HL-60/S4 treated with retinoic acid at 250 ng/mL for 4 days and 3 days (cell line): ENCODE results near the gene PLP2.
"Not testable (repeated sequence)": the region's sequence is repeated elsewhere in the genome, so short reads cannot be mapped to it uniquely, and the experiment has no call there.

ENCODE experiments used
- in situ Hi-C: fragments of 300-500 bp; cut with MboI; formaldehyde crosslinking; loops from 2 replicates; pipeline ENCODE4 v1.7.0; 2022; ENCODE audit warnings: low sequenced_read_pairs

Gene PLP2, protein sequence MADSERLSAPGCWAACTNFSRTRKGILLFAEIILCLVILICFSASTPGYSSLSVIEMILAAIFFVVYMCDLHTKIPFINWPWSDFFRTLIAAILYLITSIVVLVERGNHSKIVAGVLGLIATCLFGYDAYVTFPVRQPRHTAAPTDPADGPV

DNA sequence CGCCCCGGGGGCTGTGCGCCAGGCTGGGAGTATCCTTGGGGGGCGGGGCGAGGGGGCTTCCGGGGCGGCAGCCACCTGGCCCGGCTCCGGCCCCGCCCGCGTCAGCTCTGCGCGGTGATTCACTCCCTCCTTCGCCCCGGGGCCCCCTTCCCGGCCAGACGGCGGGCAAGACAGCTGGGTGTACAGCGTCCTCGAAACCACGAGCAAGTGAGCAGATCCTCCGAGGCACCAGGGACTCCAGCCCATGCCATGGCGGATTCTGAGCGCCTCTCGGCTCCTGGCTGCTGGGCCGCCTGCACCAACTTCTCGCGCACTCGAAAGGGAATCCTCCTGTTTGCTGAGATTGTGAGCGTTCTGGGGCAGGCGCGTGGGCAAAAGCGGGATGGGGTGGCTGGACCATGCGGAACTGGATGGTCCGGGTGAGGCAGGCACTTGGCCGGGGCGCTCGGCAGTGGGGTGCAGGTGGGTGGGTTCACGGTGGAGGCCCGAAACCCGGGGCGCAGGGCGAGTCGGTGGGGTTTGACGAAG is at the start of gene PLP2:
Gene PLP2, plus strand, starts transcription at position 147 of the 528 bp plus-strand sequence. Its CDS starts 103 bp downstream, at position 250.
- in situ Hi-C loops: no loop called here

- in situ Hi-C loops: no loop called here
These were observed 49.2 kb upstream of the PLP2 start for GRCh38 chrX:49122499-49122898.

DNA sequence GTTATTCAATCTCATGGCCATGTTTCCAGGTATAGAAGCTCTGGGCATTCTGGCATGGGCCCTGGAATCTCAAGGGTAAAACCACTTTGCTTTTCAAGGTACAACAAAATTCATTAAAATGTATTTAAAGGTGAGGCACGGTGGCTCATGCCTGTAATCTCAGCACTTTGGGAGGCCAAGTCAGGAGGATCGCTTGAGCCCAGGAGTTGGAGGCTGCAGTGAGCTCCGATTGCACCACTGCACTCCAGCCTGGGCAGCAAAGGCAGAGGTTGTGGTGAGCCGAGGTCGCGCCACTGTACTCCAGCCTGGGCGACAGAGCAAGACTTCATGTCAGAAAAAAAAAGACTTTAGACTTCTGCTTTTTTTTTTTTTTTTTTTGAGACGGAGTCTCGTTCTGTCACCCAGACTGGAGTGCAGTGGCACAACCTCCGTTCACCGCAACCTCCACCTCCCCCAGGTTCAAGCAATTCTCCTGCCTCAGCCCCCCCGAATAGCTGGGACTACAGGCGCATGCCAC is 43.9 kb upstream of the PLP2 start:
- in situ Hi-C loops: not testable (repeated sequence)

GRCh38 chrX:49129427-49129826 is 42.3 kb upstream of the PLP2 start:
- in situ Hi-C loops: no loop called here

- in situ Hi-C loops: not testable (repeated sequence)
These were observed 39.4 kb upstream of the PLP2 start for GRCh38 chrX:49132275-49132674.

DNA sequence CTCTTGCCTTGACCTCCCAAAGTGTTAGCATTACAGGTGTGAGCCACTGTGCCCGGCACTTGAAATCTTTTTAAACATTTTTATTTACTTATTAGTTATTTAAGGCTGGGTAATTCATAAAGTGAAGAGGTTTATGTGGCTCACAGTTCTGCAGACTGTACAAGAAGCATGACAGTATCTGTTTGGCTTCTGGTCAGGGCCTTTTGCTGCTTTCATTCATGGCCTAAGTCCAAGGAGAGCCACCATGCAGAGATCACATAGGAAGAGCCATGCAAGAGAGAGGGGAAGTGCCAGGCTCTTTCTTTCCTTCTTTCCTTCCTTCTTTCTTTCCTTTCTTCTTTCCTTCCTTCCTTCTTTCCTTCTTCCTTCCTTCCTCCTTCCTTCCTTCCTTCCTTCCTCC is 37.9 kb upstream of the PLP2 start:
- in situ Hi-C loops: no loop called here

DNA sequence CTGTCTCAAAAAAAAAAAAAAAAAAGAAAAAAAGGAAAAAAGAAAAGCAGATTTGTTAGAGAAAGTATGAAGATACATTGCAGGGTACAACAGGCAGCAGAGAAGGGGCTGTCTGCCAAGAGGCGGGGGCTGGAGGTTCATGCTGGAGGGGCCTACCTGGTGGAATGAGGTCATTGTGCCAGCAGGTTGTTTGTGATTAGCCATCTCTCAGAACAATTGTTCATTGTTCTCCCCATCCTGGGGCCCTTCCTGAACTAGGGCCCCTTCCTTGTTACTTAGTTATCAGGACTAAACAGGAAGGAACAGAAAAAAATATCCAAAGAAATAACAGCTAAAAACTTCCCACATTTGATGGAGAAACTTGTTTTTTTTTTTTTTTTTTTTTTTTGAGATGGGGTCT is 34.2 kb upstream of the PLP2 start:
- in situ Hi-C loops: no loop called here

- in situ Hi-C loops: no loop called here
These were observed 32.0 kb upstream of the PLP2 start for GRCh38 chrX:49139713-49140112.

GRCh38 chrX:49142264-49142663 is 29.4 kb upstream of the PLP2 start:
- in situ Hi-C loops: not testable (repeated sequence)

DNA sequence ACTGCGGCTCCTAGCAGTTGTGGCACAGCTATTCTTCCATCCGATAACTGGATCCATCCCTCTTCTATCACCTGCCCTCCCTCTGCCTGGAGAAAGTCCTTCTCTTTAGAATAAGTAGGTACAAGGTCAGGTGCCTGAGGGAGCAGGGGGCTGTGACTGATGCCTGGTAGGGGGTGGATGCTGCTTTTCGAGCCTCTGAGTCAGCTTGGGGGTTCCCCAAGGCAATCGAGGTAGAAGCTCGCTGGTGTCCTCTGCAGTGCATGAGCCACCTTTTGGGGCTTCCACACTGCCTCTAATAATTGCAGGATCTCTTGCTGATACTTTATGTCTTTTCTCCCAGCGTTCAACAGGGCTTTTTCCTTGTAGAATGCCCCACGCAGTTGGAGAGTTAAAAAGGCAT is 28.5 kb upstream of the PLP2 start:
- in situ Hi-C loops: not testable (repeated sequence)

DNA sequence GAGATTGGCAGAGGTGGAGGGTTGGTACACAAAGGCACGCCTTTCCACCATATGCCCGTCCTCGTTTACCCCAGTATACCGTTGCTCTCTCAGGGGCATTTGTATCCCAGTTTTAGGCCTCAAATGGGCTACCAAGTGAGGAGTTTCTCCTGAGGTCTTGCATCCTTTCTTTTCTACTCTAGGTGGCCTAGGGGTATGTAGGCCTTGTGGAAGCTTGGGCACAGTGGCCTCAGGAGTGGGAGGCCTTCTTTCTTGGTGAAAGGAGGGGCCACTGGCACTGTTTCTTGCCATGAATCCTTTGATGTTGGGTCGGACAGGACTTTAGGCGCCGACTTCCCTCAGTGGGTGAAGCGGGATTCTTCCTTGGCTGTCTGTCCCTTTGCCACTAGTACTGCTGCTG is 24.4 kb upstream of the PLP2 start:
- in situ Hi-C loops: no loop called here

GRCh38 chrX:49147936-49148335 is 23.8 kb upstream of the PLP2 start:
- in situ Hi-C loops: no loop called here

- in situ Hi-C loops: not testable (repeated sequence)
These were observed 23.2 kb upstream of the PLP2 start for GRCh38 chrX:49148390-49149100.

- in situ Hi-C loops: not testable (repeated sequence)
These were observed 22.4 kb upstream of the PLP2 start for GRCh38 chrX:49149291-49149690.

DNA sequence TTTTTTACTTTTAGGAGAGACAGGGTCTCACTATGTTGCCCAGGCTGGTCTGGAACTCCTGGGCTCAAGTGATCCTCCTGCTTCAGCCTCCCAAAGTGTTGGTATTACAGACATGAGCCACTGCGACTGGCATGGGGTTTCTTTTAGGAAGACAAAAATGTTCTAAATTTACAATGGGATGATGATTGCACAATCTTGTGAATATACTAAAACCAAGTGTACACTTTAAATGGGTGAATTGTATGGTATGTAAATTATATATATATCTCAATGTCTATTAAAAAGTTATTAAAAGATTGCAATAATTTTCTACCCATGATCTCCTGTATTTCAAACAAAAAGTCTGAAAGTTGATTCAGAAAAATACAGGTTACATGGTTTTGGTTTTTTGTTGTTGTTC is 18.2 kb upstream of the PLP2 start:
- in situ Hi-C loops: no loop called here

GRCh38 chrX:49155243-49155899 is 16.3 kb upstream of the PLP2 start:
- in situ Hi-C loops: no loop called here

GRCh38 chrX:49155900-49156837 is 15.5 kb upstream of the PLP2 start:
- in situ Hi-C loops: no loop called here

GRCh38 chrX:49157194-49157593 is 14.5 kb upstream of the PLP2 start:
- in situ Hi-C loops: no loop called here

DNA sequence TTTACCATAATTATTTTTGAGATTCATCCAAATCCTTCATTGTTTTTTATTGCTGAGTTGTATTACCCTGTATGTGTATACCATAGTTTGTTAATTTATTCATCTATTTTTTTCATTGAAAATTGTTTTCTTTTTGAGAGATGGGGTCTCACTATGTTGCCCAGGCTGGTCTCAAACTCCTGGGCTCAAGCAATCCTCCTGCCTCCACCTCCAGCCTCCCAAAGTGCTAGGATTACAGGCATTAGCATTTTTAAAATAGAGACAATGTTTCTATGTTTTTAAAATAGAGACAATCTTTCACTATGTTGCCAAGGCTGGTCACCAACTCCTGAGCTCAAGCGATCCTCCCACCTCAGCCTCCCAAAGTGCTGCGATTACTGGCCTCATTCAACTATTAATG is 10.8 kb upstream of the PLP2 start:
- in situ Hi-C loops: no loop called here

GRCh38 chrX:49161632-49162031 is 10.1 kb upstream of the PLP2 start:
- in situ Hi-C loops: no loop called here

DNA sequence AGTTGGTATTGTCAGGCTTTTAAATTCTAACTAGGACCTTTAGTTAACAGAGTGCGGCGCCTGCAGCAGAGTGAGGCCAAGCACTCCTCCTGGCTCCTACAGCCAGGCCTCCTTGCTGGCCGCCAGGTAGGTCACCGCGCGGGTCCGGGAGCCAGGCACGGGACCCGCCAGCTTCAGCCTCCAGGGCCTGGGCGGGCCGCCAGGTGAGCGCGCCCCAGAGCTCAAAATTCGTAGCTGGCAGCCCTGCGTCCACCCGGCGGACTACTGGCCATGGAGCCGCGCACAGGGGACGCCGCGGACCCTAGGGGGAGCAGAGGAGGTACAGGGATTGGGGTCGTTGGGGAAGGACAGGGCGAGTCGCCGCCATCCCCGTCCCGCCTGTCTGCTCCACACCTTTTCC is 9.1 kb upstream of the PLP2 start, which contains the start of gene MAGIX:
Gene MAGIX, plus strand, starts transcription at position 139 of the 400 bp plus-strand sequence. Its CDS starts 132 bp downstream, at position 271.
- in situ Hi-C loops: no loop called here
